ENCODE measurements around the gene PRKACB. TPM values are rescaled to one million over a fixed set of nuclear protein-coding genes. Genes with fewer than 3 reads are reported as not detected.
A peak's percentile ranks its signal among the peaks of the same experiment; 100 is the strongest.

PRKACB gene
- total and polyA plus RNA-seq, 4 donors = 5.9 to 18.2 (median 8.9) TPM

- Histone ChIP-seq H3K9me3 (ENCODE audit: control insufficient read depth in 4 of 4, low read length in 3 of 4) (peaks cover 0 to 2% (median 0%) of the 10 kb centered on the region in 4 donors), H3K9ac (ENCODE audit: low read depth in 1 of 2, low read length in 2 of 2) (no peak overlapping the region), H3K36me3 (ENCODE audit: control insufficient read depth in 4 of 4, insufficient read depth in 3 of 4, low read depth in 1 of 4, low read length in 3 of 4) (no peaks in the 10 kb centered on the region), H3K4me1 (ENCODE audit: control insufficient read depth in 4 of 4, insufficient read depth in 4 of 4, low read length in 3 of 4) (no peaks in the 10 kb centered on the region), H3K27ac (ENCODE audit: low read depth in 1 of 2, low read length in 2 of 2) (no peak overlapping the region), H3K4me3 (ENCODE audit: low read depth in 1 of 3, low read length in 3 of 3) (no peak overlapping the region), H3K27me3 (ENCODE audit: control insufficient read depth in 4 of 4, insufficient read depth in 4 of 4, low read length in 3 of 4) (no peaks in the 10 kb centered on the region)
- TF ChIP-seq FOXA2 (IDR thresholded peaks at IDR 0.05) = no peak
- TF ChIP-seq, protein P1, sequence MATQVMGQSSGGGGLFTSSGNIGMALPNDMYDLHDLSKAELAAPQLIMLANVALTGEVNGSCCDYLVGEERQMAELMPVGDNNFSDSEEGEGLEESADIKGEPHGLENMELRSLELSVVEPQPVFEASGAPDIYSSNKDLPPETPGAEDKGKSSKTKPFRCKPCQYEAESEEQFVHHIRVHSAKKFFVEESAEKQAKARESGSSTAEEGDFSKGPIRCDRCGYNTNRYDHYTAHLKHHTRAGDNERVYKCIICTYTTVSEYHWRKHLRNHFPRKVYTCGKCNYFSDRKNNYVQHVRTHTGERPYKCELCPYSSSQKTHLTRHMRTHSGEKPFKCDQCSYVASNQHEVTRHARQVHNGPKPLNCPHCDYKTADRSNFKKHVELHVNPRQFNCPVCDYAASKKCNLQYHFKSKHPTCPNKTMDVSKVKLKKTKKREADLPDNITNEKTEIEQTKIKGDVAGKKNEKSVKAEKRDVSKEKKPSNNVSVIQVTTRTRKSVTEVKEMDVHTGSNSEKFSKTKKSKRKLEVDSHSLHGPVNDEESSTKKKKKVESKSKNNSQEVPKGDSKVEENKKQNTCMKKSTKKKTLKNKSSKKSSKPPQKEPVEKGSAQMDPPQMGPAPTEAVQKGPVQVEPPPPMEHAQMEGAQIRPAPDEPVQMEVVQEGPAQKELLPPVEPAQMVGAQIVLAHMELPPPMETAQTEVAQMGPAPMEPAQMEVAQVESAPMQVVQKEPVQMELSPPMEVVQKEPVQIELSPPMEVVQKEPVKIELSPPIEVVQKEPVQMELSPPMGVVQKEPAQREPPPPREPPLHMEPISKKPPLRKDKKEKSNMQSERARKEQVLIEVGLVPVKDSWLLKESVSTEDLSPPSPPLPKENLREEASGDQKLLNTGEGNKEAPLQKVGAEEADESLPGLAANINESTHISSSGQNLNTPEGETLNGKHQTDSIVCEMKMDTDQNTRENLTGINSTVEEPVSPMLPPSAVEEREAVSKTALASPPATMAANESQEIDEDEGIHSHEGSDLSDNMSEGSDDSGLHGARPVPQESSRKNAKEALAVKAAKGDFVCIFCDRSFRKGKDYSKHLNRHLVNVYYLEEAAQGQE (IDR thresholded peaks at IDR 0.05) = no peak
- peak; percentile 3 for TF ChIP-seq YY1 (IDR thresholded peaks at IDR 0.05)
- TF ChIP-seq SP1 (IDR thresholded peaks at IDR 0.05) = no peak
- no peak for TF ChIP-seq FOXA1 (IDR thresholded peaks at IDR 0.05)
- TF ChIP-seq RAD21 (IDR thresholded peaks at IDR 0.05) = peak in 1 of 2 donors; percentile 20
- no peak for TF ChIP-seq RXRA (IDR thresholded peaks at IDR 0.05)
- no peak for TF ChIP-seq GABPA (IDR thresholded peaks at IDR 0.05 in 1 of 2, conservative IDR thresholded peaks at IDR 0.05 in 1 of 2)
- WGBS = 63% methylated on average over 3 of the region's 3 CpGs
- DNase-seq (ENCODE audit: low spot score) = no peak
Observed at GRCh38 chr1:84245563-84245962, 101.5 kb downstream of the PRKACB start.

DNA sequence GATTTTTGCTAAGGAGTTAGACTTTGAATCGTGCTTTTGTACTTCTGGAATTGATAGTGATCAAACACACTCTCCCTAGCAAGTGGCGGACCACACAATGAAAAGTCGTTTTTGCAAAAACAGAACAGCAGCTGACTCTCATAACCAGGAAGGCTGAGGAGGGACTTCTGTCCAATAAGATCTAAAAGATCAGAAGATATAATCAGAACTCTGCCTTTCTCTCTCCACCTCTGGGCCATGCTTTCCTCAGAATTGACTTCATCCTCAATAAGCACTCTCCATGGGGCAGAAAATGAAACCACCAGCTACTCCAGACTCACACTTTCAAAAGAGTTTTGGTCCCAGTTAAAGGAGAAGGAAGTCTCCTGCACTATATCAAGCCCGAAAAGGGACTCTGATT is 102.1 kb downstream of the PRKACB start:
- no peaks in the 10 kb centered on the region for H3K4me1 ChIP-seq (ENCODE audit: control insufficient read depth in 4 of 4, insufficient read depth in 4 of 4, low read length in 3 of 4)
- DNase-seq (ENCODE audit: low spot score) = no peak
- H3K9me3 ChIP-seq (ENCODE audit: control insufficient read depth in 4 of 4, low read length in 3 of 4) = peaks cover 0 to 2% (median 0%) of the 10 kb centered on the region in 4 donors
- no peak overlapping the region for H3K9ac ChIP-seq (ENCODE audit: low read depth in 1 of 2, low read length in 2 of 2)
- 66% methylated on average over 4 of the region's 4 CpGs for WGBS
- H3K27ac ChIP-seq (ENCODE audit: low read depth in 1 of 2, low read length in 2 of 2) = no peak overlapping the region
- H3K36me3 ChIP-seq (ENCODE audit: control insufficient read depth in 4 of 4, insufficient read depth in 3 of 4, low read depth in 1 of 4, low read length in 3 of 4) = no peaks in the 10 kb centered on the region
- H3K27me3 ChIP-seq (ENCODE audit: control insufficient read depth in 4 of 4, insufficient read depth in 4 of 4, low read length in 3 of 4) = no peaks in the 10 kb centered on the region
- TF ChIP-seq TAF1 (conservative IDR thresholded peaks at IDR 0.05) = no peak
- TF ChIP-seq, protein P1 (IDR thresholded peaks at IDR 0.05) = no peak
- no peak overlapping the region for H3K4me3 ChIP-seq (ENCODE audit: low read depth in 1 of 3, low read length in 3 of 3)

- peaks cover 0 to 2% (median 0%) of the 10 kb centered on the region in 4 donors for H3K9me3 ChIP-seq (ENCODE audit: control insufficient read depth in 4 of 4, low read length in 3 of 4)
- no peak overlapping the region for H3K9ac ChIP-seq (ENCODE audit: low read depth in 1 of 2, low read length in 2 of 2)
- no peak overlapping the region for H3K27ac ChIP-seq (ENCODE audit: low read depth in 1 of 2, low read length in 2 of 2)
- H3K4me3 ChIP-seq (ENCODE audit: low read depth in 1 of 3, low read length in 3 of 3) = no peak overlapping the region
- H3K27me3 ChIP-seq (ENCODE audit: control insufficient read depth in 4 of 4, insufficient read depth in 4 of 4, low read length in 3 of 4) = no peaks in the 10 kb centered on the region
- no peaks in the 10 kb centered on the region for H3K4me1 ChIP-seq (ENCODE audit: control insufficient read depth in 4 of 4, insufficient read depth in 4 of 4, low read length in 3 of 4)
- WGBS = 84% methylated on average over 11 of the region's 11 CpGs
- H3K36me3 ChIP-seq (ENCODE audit: control insufficient read depth in 4 of 4, insufficient read depth in 3 of 4, low read depth in 1 of 4, low read length in 3 of 4) = no peaks in the 10 kb centered on the region
- DNase-seq (ENCODE audit: low spot score) = no peak
- TF ChIP-seq FOXA1 (IDR thresholded peaks at IDR 0.05) (no peak), HNF4A (conservative IDR thresholded peaks at IDR 0.05) (no peak), TAF1 (conservative IDR thresholded peaks at IDR 0.05) (no peak), YY1 (IDR thresholded peaks at IDR 0.05) (no peak), RXRA (IDR thresholded peaks at IDR 0.05) (no peak), HNF4G (IDR thresholded peaks at IDR 0.05) (no peak)
- TF ChIP-seq, protein P2, sequence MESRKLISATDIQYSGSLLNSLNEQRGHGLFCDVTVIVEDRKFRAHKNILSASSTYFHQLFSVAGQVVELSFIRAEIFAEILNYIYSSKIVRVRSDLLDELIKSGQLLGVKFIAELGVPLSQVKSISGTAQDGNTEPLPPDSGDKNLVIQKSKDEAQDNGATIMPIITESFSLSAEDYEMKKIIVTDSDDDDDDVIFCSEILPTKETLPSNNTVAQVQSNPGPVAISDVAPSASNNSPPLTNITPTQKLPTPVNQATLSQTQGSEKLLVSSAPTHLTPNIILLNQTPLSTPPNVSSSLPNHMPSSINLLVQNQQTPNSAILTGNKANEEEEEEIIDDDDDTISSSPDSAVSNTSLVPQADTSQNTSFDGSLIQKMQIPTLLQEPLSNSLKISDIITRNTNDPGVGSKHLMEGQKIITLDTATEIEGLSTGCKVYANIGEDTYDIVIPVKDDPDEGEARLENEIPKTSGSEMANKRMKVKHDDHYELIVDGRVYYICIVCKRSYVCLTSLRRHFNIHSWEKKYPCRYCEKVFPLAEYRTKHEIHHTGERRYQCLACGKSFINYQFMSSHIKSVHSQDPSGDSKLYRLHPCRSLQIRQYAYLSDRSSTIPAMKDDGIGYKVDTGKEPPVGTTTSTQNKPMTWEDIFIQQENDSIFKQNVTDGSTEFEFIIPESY (IDR thresholded peaks at IDR 0.05) = no peak
- TF ChIP-seq, protein P3, sequence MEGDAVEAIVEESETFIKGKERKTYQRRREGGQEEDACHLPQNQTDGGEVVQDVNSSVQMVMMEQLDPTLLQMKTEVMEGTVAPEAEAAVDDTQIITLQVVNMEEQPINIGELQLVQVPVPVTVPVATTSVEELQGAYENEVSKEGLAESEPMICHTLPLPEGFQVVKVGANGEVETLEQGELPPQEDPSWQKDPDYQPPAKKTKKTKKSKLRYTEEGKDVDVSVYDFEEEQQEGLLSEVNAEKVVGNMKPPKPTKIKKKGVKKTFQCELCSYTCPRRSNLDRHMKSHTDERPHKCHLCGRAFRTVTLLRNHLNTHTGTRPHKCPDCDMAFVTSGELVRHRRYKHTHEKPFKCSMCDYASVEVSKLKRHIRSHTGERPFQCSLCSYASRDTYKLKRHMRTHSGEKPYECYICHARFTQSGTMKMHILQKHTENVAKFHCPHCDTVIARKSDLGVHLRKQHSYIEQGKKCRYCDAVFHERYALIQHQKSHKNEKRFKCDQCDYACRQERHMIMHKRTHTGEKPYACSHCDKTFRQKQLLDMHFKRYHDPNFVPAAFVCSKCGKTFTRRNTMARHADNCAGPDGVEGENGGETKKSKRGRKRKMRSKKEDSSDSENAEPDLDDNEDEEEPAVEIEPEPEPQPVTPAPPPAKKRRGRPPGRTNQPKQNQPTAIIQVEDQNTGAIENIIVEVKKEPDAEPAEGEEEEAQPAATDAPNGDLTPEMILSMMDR (IDR thresholded peaks at IDR 0.05; ENCODE audit: low read depth, low read length, missing input control) = no peak
- TF ChIP-seq, protein P4, sequence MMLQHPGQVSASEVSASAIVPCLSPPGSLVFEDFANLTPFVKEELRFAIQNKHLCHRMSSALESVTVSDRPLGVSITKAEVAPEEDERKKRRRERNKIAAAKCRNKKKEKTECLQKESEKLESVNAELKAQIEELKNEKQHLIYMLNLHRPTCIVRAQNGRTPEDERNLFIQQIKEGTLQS (IDR thresholded peaks at IDR 0.05) = no peak
Observed at GRCh38 chr1:84247425-84248220, 103.6 kb downstream of the PRKACB start.
